IPS-11a (cell line): Measurements from ENCODE around the gene CACNA1A.

Experiments used
- H3K4me3 ChIP-seq: one replicate; pipeline ENCODE4 v1.5.1; 2013; ENCODE audit warnings: low read depth, low read length, control low read depth

CACNA1A gene

DNA sequence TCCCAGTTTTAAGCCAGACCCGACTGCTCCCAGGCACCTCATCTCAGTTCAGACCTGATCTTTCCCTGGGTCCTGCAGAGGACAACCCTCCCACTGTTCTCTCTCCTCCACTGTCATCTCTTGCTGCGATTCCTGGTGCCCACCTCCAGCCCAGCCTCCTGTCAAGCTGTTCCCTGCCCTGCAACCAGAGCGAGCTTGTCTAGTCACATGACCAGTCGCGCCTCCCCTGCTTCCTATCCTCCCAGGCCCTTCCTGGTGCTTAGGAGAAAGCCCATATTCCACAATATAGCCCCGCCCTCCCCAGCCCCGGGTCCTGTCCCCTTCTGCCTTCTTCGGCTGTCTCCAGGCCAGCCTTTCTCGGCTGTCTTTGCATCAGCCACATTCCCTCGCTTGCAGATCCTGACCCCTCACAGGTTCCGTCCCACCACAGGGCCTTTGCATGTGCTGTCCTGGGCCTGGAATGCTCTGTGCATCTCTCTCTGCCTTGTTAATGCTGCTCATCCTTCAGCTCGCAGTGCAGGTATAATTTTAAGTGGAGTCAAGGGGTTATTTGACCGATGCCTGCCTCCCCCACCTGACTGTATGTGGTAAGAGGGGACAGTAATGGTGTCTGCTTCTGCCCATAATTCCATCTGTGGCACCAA is 267.3 kb downstream of the CACNA1A start:
- no peak overlapping the region for H3K4me3 ChIP-seq

DNA sequence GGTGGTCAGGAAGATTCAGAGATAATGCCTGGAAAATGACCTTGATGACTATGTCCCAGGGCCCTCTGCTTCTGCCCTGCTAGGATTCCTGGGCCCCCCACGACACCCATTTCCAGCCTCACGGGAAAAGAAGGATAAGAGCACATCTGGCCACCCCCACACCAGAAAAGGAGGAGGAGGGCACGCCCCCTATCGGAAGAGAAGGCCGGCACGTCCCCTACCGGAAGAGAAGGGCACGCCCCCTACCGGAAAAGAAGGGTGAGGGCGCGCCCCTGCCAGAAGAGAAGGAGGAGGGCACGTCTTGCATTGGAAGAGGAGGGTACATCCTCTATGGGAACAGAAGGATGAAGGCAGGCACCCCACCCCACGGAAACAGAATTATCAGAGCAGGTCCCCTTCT is 271.8 kb downstream of the CACNA1A start:
- H3K4me3 ChIP-seq = no peak overlapping the region

GRCh38 chr19:13231663-13232062 is 274.6 kb downstream of the CACNA1A start:
- H3K4me3 ChIP-seq = no peak overlapping the region

- no peak overlapping the region for H3K4me3 ChIP-seq
These were observed 277.0 kb downstream of the CACNA1A start for GRCh38 chr19:13229246-13229645.

DNA sequence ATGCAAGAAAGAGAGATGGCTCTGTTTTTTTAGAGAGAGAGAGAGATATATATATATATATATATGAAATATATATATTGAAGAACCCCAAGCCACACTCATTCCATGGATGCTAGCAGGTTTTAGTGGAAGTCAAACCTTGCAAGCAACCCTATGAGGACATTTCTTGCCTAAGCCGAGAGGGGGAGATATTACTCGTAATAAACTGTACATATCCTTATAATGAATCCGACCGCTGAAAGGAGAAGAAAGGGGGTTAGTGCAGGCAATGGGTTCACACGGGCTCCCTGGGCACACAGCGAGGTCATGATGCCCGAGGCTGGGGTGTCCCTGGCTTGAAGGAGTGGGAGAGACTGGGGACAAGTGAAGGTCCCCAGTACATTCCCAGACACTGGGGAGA is 277.7 kb downstream of the CACNA1A start:
- H3K4me3 ChIP-seq = no peak overlapping the region

DNA sequence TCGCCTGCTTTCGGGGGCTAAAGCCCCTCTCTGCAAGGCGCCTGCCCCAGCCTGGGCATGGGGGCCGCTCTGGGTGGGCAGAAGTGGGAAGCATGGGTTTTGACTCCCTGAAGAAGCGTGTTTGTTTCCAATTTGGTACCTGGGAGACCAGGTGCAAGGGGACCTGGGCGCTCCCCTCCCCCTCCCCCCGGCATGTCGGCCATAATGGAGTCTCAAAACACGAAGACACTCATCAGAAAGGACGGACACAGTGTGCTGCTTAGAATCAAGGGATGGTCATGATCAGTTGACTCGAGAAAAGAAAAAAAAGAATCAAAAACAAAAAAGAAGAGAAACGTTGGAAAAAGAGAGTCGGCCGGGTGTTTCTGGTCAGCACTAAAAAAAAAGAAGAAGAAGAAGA is 279.3 kb downstream of the CACNA1A start:
- H3K4me3 ChIP-seq = no peak overlapping the region

GRCh38 chr19:13225973-13226865 is 280.1 kb downstream of the CACNA1A start:
- H3K4me3 ChIP-seq = no peak overlapping the region

DNA sequence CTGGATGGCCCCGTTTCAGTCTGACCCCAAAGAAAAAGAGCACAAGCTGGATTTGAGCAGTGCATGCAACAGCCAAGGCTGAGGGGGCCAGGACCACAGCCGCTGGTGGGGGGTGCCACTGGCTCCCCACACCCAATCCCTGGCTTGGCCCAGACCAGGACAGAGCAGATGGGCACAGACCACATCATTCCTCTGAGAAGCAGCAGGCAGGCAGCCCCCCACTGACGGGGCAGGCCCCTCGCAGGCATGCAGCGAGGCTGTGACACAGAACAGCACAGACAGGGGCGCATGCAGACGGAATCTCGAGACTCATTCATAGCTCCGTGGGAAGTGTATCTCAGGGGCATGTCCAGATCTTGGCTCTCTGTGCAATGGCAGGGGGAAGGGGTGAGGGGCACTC is 281.2 kb downstream of the CACNA1A start:
- H3K4me3 ChIP-seq = no peak overlapping the region

DNA sequence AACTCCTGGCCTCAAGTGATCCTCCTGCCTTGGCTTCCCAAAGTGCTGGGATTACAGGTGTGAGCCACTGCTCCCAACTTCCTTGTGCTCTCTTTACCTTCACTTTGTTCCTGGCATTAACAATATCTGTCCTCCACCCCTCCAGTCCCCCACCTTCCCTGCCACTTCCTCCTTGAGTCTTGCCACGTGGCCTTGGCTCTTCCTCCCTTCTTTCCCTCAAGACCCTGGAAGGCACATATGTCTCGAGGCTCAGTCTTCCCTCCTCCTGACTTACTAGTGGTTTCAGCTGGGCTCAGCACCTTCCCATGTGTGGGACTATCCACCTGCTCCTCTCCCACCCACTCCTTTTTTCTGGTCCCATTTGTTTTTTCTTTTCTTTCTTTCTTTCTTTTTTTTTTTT is 285.4 kb downstream of the CACNA1A start:
- no peak overlapping the region for H3K4me3 ChIP-seq

GRCh38 chr19:13215572-13216380 is 290.5 kb downstream of the CACNA1A start:
- no peak overlapping the region for H3K4me3 ChIP-seq

DNA sequence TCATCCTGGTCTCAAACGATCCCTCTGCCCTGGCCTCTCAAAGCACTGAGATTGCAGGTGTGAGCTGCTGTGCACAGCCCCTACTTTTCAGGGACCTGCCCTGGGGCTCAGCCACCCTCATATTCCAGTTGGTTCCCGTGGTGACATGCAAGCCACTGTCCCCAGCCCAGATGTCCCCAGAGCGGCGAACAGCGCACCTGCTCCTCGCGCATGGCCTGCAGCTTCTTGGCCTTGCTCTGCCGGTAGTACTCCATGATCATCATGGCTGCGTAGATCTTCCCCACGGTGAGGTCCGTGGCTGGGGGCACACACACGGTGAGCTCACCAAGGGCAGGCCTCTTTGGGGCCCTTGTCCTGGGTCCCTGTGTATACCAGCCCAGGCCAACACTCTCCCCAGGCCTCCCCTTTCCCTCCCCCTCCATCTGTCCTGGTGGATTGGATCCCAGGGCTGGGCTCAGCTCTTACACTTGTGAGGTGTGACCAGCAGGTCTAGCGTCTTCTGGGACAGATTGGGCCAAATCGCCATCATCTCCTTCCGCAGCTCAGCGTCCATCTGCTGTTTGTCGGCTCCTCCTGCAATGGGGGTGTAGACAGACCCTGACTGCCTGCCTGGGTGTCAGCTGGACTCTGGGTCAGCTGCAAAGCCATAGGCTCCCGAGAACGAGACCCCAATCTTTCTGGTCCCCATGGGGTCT is 292.1 kb downstream of the CACNA1A start:
- H3K4me3 ChIP-seq = no peak overlapping the region

DNA sequence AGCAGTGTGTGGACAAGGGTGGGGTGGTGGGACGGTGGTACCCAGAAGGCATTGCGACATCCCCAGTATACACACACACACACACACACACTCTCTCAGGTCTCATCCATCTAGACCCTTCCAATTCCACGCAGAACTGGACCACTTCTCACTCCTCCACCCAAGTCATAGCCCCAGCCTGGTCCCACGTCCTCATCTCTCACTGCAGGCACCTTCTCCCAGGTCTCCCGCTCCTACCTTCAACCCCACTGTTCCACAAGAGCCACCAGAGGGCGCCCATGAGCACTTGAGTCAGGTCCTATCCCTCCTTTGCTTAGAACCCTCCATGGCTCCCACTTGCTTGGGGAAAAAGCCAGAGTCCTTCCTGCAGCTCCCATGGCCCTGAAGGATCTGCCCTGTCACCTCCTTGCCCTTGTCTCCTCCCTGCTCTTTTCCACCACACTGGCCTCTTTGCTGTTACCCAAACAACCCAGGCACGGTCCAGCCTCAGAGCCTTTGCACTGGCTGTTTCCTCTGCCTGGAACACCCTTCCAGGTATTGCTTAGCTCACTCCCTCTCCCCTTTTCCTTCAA is 293.4 kb downstream of the CACNA1A start:
- no peak overlapping the region for H3K4me3 ChIP-seq

DNA sequence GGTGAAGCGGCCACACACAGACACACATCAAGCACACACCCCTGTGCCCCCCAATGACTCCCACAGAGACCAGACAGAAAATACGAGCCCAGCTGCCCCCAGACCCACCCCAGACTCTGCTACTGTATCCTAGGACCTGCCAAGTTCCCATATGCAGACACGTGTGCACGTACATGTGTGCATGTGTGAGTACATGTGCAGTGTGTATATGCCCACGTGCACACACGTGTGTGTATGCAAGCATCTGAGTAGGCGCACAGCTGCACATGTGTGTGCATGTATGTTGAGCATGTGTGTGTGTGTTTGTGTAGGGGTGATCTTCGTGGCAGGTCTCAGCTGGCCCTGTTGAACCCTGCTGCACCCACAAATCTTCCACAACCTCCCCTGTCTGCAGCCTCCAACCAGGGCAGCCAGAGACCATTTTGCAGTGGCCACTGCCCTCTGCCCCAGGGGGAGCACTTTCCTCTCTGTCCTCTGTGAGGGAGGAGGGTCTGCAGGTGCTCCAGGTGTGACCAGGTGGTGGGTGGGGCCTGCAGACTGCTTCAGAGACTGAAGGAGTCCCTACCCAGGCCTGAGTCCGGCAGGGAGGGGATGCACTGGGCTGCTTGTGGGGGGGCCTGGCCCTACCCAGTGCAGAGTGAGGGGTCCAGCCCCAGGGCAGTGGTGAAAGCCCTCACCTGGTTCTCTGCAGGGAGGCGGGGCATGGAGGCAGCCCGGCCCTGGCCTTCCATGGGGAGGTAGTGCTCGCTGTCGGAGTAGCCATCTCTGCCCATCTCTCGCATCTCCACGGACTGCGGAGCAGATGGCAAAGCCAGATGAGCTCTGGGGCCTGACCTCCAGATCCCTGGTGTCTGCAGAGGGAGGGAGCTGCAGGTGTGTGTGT is 294.6 kb downstream of the CACNA1A start:
- H3K4me3 ChIP-seq = no peak overlapping the region

DNA sequence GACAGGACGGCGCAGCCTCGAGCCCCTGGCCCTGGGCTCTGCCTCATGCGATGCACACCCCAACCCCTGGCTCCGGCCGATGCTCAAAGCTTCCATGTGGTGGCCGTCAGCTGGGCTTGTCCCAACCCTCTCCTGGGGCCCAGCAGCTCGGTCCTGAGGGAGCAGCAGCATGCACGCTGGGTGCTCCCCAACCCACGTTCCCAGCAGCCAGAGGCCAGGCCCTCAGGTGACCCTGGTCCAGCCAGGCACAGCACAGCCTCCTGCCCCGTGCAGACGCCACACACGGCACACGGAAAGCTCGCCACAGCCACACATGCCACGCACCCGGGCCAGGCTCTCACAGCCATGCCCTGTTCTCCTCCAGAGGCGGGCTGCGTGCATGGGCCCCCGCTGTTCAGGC is 295.3 kb downstream of the CACNA1A start:
- H3K4me3 ChIP-seq = no peak overlapping the region

- no peak overlapping the region for H3K4me3 ChIP-seq
These were observed 295.9 kb downstream of the CACNA1A start for GRCh38 chr19:13210339-13210775.

GRCh38 chr19:13209484-13210338 is 296.6 kb downstream of the CACNA1A start:
- H3K4me3 ChIP-seq = no peak overlapping the region

DNA sequence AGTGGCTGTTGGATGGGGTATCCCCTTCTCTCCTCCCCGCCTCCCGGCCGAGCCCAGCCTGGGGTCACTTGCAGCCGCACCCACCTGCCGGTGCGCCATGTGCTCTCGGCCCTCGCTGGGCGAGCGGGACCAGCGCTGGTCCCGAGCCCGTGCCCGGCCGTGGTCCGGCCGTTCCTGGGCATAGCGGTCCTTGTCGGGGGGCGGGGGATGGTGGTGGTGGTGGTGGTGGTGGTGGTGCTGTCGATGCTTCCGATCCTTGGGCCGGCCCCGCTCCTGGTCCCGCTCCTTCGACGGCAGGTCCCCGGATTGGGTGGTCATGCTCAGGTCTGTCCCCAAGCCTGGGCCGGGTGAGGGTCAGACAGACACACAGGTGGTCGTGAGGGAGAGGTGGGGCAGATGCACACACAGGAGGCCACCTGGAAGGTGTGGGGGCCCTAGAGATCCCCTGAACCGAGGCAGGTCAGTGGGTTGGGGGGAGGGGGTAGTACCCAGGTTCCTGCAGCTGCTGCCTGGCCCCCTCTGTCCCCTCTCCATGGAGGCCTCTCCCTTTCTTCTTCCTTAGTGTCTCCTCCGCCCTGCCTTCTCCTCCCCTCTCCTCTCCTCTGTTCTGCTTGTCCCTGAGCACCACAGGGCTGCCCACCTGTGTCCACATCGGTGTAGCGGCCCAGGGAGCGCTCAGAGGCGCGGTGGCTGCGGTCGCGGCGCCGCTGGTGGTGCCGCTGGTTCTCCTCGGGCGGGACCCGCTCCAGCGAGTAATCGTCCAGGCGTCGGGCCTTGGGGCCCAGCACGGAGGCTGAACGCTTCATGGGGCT is 297.4 kb downstream of the CACNA1A start:
- H3K4me3 ChIP-seq = no peak overlapping the region
